Stimulated activated CD4-positive, alpha-beta T cell treated with anti-CD3 and anti-CD28 coated beads, Interleukin-12 subunit alpha, Interleukin-12 subunit beta, amount 100 ng/mL, for 24 hours (primary cell): ENCODE measurements around the gene TRAF3.

Source experiments
- DNase-seq, 2 experiments: peaks; one replicate each; pipeline ENCODE4 v3.0.0-alpha.2; 2020; ENCODE audit warnings: low read depth in 2 of 2

Gene TRAF3

DNA sequence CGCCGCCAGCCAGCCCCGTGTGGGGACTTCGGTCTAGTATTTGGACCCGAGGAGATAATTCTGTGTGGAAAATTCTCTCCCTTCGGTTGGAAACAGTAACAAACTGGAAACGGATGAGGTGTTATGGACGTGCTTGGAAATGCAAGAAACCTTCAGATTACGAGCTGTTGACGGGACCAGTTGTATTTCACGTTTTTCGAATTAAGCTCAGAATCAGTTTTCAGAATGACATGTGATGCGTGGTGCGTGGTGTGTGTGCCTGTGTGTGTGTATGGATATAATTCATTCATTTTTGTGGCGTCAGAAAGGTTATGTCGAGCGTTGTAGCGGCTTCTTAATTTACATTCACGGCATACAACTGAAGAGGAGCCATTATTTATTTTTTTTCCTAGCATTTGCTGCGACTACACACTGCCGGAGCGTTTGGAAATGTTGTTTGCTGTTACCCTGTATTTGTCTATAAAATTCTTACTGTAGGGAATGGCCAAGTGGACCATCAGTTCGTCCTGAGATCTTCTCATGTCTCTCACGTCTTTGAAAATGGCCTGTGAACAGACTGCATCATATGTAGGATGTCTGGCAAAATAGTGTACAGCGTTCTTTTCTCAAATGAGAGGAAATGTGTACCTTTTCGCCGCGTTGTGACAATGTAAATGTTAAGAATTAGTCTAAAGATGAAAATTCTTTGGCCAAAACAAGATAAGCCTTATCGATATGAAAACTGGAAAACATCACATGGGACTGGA, 1.3 kb downstream of the TRAF3 start:
- no peak for DNase-seq

DNA sequence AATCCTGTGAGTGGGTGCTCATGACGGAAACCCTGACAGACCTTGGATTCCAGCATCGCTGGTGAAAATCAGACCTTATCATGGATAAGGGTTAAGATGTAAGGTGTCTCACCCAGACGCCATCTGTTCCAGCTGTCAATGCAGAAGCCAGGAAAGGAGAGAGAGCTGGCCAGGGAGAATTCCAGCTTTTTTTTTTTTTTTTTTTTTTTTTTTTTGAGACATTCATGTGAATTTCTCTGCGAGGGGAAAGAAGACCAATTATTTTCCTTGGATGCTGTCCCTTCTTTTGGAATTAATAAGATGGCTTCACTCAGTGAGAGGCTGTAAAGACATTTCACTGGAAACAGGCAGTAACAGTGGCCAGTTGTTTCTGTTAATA, 1.8 kb downstream of the TRAF3 start:
- no peak for DNase-seq

DNA sequence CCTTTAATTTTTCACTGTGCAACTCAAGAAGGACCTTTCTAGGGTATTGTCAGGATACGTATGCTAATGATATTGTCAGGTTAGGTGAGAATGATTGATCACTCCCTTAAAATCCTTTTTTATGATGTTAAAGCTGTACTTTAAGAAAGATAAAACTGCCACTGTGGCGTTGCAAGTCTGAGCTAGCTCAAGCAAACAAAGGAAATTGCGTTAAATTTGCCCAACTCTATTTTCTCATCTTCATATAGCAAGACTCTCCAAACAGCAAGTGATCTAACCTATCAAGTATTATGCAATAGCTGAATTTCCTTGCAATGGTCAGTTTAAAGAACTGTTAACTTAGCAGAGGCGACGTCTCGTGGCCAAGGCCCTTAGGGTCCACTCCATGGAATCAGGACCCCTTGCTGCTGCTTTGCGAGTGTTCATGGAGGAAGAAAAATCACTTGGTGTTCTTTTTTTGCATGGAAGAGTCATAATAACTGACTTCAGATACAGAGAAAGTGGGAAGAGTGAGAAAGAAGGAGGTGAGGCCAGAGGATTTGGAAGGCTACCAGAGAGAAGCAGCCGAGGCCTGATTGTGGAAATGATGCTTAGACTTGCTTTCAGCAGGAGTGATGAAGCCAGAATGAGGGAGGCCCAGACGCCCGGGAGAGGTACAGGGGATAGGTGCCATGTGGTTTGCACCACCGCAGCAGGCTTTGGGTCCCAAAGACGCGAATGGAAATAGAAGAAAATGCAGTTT, 2.5 kb downstream of the TRAF3 start:
- DNase-seq, result no peak

DNA sequence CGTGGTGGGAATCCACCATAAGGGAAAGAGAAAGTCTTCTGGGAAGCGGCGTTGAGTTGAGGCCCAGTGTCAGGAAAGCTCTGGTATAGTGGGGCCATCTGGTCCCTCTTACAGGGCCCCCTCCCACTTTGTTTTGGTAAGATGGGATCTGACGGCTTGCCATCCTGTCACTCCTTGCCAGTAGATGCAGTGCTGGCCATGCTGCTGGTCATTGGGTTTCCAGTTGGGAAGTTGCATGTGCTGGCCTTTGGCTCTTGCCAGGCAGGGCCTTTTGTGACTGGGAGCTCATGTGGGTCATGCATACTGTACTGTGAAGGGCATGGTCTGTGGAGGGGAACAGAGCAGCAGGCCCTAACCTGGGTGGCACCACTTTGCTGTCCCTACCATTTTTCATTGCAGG, 3.8 kb downstream of the TRAF3 start:
- no peak for DNase-seq

DNA sequence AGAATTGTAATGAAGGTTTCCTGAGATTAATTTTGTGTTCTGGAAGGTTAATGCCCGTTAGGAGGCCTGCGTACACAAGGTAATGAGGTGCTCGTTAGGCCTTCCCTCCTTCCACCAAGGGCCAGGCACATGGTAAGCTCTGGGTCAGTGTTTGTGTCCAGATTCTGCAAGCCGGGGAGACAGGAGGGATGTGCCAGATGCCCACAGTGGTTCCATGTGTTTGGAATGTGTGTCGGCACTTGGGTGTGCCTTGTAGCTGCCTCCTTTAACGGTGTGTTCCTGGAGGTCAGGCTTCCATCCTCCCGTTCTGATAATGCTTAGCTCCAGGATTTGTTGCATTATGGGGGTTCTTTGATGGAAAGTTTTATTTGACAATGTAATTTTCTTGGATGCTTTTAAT, 5.7 kb downstream of the TRAF3 start:
- DNase-seq, result no peak

GRCh38 chr14:102784892-102785594, 7.8 kb downstream of the TRAF3 start:
- DNase-seq, result no peak

DNA sequence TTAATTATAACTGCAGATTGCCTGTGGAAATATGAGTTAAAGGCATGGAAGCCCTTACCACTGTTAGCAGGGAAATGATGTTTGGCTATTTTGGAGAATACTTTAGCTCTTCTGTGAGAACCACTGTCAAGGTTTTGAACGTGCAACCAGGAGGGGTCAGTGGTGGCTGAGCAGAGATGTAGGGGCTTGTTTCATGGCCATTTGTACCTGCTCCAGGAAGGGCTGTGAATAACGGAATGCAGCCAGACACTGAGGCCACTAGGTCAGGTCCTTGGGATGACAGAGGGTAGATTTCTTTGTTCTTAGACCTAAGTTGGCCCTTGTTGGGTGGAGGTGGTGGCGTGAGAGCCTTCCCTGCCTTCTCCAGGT, 8.3 kb downstream of the TRAF3 start:
- no peak for DNase-seq

DNA sequence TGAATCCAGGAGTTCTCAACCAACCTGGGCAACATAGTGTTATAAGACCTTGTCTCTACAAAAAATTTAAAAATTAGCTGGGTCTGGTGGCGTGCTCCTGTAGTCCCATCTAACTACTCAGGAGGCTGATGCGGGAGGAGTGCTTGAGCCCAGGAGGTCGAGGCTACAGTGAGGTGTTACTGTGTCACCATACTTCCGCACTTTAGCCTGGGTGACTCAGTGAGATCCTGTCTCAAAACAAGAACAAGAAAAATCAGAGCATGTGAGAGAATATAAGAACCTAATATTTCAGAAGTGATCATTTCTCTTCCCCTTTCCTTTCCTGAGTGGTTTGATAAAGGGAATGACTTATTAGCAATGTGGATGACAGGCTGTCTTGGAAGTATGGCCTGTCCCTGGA, 9.5 kb downstream of the TRAF3 start:
- DNase-seq, result no peak

DNA sequence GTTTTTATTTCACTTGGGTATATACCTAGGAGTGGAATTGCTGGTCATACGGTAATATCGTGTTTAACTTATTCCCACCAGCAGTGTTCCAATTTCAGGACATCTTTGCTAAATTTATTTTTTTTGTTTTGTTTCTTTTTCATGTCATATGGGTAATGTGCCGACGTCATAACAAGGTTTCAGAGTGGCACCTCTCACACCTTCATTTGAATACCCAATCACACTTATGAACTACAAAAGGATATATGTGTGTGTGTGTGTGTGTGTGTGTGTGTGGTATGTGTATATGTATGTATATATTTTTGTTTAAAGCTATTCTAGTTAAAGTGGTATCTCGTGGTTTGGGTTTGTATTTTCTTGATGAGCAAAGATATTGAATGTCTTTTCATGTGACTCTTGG, 12.1 kb downstream of the TRAF3 start:
- no peak for DNase-seq

- no peak for DNase-seq
These were observed 16.5 kb downstream of the TRAF3 start for GRCh38 chr14:102793531-102794328.

DNA sequence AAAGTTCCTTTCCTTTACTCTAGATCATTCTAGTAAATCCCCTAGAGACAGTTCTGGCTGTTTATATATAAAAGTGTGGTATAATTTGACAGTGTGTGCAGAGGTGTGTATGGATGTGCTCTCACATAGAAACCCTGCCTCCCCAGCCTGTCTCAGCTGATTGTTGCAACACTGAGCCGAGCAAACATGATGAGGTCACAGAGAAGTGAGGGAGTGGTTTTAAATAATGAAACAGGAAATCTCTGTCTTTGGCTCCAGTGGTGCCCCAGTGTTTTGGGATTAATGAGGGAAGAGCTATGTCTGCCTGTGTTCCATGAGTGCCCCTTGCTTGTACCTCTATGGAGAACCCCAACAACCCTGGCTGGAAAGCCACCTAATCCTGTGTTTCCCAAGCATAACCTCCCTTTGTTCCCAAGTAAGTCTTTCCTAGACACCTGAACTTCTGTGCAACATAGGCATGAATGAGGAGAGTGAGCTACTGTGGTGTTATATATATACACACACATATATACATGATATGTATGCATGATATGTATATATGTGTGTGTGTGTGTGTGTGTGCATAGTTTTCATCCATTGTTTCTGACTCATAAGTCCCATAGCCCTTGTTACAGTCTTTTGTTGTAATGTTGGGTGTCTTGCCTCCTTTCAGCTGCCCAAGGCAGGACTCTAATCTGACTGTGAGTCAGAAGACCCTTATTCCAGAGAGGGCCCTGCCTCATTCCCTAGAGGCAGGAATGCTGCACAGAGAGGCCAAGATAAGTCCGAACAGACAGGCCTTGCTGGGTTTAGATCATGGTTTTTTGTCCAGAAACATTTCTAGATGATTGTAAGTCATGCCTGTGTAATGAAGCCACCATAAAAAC, 18.0 kb downstream of the TRAF3 start:
- DNase-seq, result no peak

DNA sequence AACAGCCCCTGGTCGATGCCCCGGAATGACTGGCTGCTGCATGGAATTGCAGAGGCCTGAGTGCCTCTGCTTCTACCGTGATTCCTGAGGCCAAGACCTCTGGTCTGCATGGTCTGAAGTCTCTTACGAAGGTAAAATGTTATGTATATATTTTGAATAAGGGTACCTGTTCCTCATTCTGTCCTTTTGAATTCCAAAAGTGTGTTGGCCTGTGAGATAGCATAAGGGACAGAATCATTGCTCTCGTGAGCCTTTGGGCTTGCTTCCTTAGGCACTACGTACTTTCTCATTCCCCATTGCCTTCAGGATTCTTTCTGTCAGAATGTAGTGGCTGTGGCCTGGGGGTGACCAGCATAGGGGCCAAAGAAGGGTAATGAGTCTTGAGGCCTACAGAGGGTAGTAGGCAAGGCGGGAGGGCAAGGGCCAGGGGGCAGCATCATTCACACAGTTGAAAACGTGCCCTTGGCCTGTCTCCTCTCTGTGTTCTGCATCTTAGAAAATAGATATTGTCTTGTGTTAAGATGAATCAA, 19.5 kb downstream of the TRAF3 start:
- no peak for DNase-seq

- DNase-seq, result no peak
These were observed 21.7 kb downstream of the TRAF3 start for GRCh38 chr14:102798926-102799325.

DNA sequence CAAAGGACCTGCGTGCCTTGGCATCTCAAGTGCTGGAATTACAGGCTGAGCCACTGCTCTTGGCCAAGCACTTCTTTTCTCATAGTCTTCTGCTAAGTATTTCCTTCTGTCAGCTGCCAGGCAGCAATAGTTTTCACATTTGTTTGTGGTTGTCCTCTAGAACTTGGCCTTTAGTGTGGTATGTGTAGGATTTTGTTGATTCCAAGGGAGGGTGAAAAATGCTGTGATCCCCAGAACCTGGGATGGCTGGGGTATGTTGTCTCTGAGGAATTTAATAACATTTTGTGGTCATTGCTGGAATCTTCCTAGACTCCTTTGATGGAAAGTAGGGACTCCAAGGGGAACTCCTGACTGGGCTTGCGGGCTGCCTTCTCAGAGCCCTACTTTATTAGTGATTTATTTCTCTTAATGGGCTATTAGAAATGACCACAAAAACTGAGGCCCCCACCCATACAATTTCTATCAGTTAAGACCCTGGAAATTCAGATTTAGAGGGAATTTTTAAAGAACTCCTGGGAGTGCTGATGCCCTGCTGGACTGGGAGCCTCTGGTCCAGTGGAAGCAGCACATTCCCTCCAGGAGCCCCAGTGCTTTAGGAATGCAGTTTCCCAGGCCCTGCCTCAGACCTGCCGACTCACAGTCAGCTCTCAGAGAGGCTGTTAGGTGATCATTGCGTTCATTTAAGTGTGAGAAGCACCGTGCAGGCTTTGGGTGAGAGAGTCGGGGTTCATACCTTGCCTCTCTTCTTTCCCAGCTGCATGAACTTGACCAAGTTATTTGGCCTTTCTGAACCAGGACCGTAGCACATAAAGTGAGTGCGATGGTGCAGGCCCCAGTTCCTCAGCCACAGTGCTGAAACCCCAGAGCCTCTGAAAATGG, 22.7 kb downstream of the TRAF3 start:
- DNase-seq, result no peak

GRCh38 chr14:102802834-102803523, 25.7 kb downstream of the TRAF3 start:
- no peak for DNase-seq

DNA sequence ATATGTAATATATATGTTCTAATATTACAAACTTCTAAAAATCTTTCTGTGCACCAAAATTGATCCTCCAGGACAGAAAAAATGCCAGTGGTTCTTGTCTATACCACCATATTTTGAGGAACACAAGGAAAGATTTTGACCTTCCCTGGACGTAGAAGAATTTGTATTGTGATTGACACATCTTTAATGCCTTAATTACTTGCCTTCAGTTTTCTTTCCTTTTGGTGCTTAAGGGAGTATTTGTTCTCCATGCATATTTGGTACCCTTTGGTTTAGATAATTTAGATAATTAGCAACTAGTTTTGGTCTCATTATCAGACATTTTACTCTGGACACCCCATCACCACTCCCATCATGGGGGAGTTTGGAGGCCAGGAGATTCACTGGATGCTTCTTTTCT, 27.6 kb downstream of the TRAF3 start:
- no peak for DNase-seq

DNA sequence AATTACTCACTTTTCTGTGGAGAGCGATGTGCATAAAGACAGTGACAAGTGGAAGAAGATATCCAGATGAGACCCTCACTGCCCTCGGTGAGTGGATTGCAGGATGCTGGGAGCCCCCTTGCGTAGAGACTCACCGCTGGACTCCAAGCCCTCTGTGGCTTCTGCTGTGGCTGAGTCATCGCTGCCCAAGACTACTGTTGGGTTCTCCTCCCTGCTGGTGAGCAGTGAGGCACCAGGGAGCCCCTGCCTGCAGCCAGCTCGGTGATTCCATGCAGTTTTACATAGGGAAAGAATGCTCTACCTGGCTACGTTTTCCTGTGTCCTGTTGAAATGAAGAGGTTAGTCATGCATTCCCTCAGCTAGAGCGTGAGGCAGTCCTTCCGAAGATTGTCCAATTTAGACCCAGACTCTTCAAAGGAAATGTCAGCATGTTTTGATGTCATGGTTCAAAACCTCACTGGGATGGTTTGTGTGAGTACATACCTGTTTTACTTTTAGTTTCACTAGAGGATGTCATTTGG, 28.2 kb downstream of the TRAF3 start:
- DNase-seq, result peak in 1 of 2 experiments; percentile 43

GRCh38 chr14:102805941-102806340, 28.7 kb downstream of the TRAF3 start:
- DNase-seq, result no peak

DNA sequence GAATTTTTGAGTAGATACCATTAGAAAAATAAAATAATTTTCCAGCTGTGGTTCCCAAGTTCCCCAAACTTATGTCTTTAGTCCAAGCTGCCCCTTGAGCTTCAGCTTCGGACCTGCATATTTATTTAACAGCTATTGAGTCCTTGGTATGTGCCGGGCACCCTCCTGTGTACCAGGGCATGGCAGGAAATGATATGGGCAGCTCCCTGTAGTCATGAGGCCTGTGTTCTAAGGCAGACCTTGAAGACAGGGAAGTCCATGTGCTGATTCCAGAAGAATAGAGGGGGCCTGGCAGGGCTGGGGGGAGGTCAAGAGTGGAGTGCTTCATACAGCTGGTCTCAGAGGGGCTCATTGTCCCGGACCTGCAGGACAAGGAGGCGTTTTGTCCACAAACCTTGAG, 29.2 kb downstream of the TRAF3 start:
- no peak for DNase-seq
